Activated naive CD4-positive, alpha-beta T cell treated with anti-CD3 and anti-CD28 coated beads, Interleukin-2, amount 10 ng/mL, durations not matched to agents 7 days and 5 days (primary cell): ENCODE measurements around the gene DHRSX.
"Not testable (repeated sequence)": the region's sequence is repeated elsewhere in the genome, so short reads cannot be mapped to it uniquely, and the experiment has no call there.

Experiments used
- CTCF ChIA-PET: fragments of 350-600 bp; sonication (Branson Sonifier 250); formaldehyde crosslinking; loops from one replicate; lab custom pipeline; 2021; ENCODE audit warnings: antibody characterized with exemption; lab: Charles Lee
- DNase-seq: peaks from one replicate; pipeline ENCODE4 v3.0.0-alpha.2; 2020
- H3K27ac Mint-ChIP-seq: one replicate; pipeline ENCODE4 v1.8.0; 2021; ENCODE audit warnings: mild to moderate bottlenecking, moderate library complexity, mixed read lengths
- H3K27me3 Mint-ChIP-seq: one replicate; pipeline ENCODE4 v1.8.0; 2021; ENCODE audit warnings: mild to moderate bottlenecking, mixed read lengths
- H3K36me3 Mint-ChIP-seq: one replicate; pipeline ENCODE4 v1.8.0; 2021; ENCODE audit warnings: mixed read lengths
- H3K4me1 Mint-ChIP-seq: one replicate; pipeline ENCODE4 v1.8.0; 2021; ENCODE audit warnings: mixed read lengths
- H3K4me3 Mint-ChIP-seq: one replicate; pipeline ENCODE4 v1.8.0; 2021; ENCODE audit warnings: mild to moderate bottlenecking, moderate library complexity, mixed read lengths
- H3K9me3 Mint-ChIP-seq: one replicate; pipeline ENCODE4 v1.8.0; 2021; ENCODE audit warnings: mixed read lengths

The DHRSX gene

GRCh38 chrX:2313864-2314640, 186.7 kb downstream of the DHRSX start:
- H3K9me3 Mint-ChIP-seq, result peaks cover 34% of the 10 kb centered on the region
- H3K4me3 Mint-ChIP-seq, result no peak overlapping the region
- H3K27ac Mint-ChIP-seq, result no peak overlapping the region

GRCh38 chrX:2312061-2312591, 188.7 kb downstream of the DHRSX start:
- H3K4me3 Mint-ChIP-seq, CTCF ChIA-PET, H3K4me1 Mint-ChIP-seq, H3K27me3 Mint-ChIP-seq, H3K36me3 Mint-ChIP-seq, H3K27ac Mint-ChIP-seq, DNase-seq: not testable (repeated sequence)
- peaks cover 24% of the 10 kb centered on the region for H3K9me3 Mint-ChIP-seq

More at GRCh38 chrX:2313864-2314640, 186.7 kb downstream of the DHRSX start:
- no peak for DNase-seq
- Mint-ChIP-seq H3K36me3 (no peaks in the 10 kb centered on the region), H3K4me1 (no peaks in the 10 kb centered on the region), H3K27me3 (no peaks in the 10 kb centered on the region)
- CTCF ChIA-PET, result no interaction called here

DNA sequence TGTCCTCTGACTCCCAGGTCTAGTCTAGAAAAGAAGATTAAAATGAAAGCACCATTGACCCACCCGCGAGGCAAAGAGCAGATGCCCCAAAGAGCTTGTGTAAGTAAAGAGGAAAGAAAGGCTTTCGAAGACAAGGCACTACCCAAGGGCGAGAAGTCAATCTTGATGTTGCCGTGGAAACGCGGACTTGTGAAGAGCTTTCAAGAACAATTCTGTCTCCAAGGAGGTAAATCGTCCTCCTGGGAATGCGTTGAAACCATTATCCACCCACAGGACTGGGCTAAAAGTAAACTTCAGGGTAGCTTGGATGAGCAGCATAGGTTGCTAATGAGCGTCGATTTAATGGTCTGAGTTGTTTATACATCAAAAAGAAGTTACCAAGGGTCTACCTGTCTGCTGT, 189.3 kb downstream of the DHRSX start:
- Mint-ChIP-seq H3K4me1 (no peaks in the 10 kb centered on the region), H3K27ac (no peak overlapping the region), H3K9me3 (peaks cover 29% of the 10 kb centered on the region), H3K36me3 (peaks cover 1% of the 10 kb centered on the region), H3K27me3 (no peaks in the 10 kb centered on the region), H3K4me3 (no peak overlapping the region)
- CTCF ChIA-PET, result no interaction called here
- DNase-seq, result no peak

GRCh38 chrX:2301901-2302300, 198.9 kb downstream of the DHRSX start:
- Mint-ChIP-seq H3K27ac (no peak overlapping the region), H3K4me3 (no peak overlapping the region), H3K9me3 (peaks cover 28% of the 10 kb centered on the region), H3K27me3 (no peaks in the 10 kb centered on the region), H3K36me3 (peaks cover 6% of the 10 kb centered on the region), H3K4me1 (no peaks in the 10 kb centered on the region)
- CTCF ChIA-PET, result no interaction called here
- DNase-seq, result no peak

DNA sequence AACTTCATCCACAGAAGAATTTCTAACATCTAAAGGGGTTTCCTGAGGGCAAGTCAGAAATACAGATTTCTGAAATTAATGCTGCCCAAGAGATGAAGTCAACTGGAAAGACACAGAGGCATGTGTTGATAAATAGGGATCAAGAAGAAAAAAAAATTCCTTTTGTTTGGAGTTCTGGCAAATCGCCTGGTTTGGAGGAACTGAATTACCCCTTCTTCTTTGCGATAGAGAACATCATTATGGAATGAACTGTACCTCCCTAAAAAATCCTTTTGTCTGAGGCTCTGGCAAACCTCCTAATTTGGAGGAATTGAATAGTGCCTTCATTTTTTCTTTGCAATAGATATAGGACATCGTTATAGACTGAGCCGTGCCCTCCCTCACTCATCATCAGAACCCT, 200.9 kb downstream of the DHRSX start:
- Mint-ChIP-seq H3K27me3 (no peaks in the 10 kb centered on the region), H3K36me3 (no peaks in the 10 kb centered on the region), H3K27ac (no peak overlapping the region), H3K9me3 (peaks cover 17% of the 10 kb centered on the region), H3K4me3 (no peak overlapping the region), H3K4me1 (no peaks in the 10 kb centered on the region)
- no peak for DNase-seq
- CTCF ChIA-PET, result no interaction called here

DNA sequence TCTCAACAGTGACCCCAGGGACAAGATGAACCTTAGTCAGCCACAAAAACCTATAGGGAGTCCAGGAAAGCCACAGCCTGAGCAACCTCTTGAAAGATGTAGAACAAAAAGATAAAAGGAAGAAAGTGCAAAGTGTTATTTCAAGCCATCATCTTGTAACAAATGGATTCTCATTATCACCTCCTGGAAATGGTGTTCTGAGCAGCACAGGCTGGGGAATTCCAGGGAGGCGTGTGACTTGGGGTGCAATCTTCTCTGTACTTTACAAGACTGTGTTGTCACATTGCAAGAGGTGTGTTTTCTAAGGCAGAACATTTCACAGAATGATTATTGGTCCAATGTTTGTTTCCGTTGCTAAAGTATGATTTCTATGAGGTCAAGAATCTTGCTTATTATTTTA, 214.0 kb downstream of the DHRSX start:
- DNase-seq, result no peak
- H3K4me3 Mint-ChIP-seq, result no peak overlapping the region
- CTCF ChIA-PET, result no interaction called here
- H3K4me1 Mint-ChIP-seq, result no peaks in the 10 kb centered on the region
- H3K27me3 Mint-ChIP-seq, result no peaks in the 10 kb centered on the region
- peaks cover 19% of the 10 kb centered on the region for H3K9me3 Mint-ChIP-seq
- peaks cover 22% of the 10 kb centered on the region for H3K36me3 Mint-ChIP-seq
- H3K27ac Mint-ChIP-seq, result peak overlapping the region; percentile 39

- no peaks in the 10 kb centered on the region for H3K27me3 Mint-ChIP-seq
- CTCF ChIA-PET, result no interaction called here
- DNase-seq, result no peak
- H3K4me1 Mint-ChIP-seq, result no peaks in the 10 kb centered on the region
- no peak overlapping the region for H3K27ac Mint-ChIP-seq
- no peak overlapping the region for H3K4me3 Mint-ChIP-seq
- peaks cover 19% of the 10 kb centered on the region for H3K9me3 Mint-ChIP-seq
- peaks cover 18% of the 10 kb centered on the region for H3K36me3 Mint-ChIP-seq
Measured at GRCh38 chrX:2284601-2285000, 216.2 kb downstream of the DHRSX start.

DNA sequence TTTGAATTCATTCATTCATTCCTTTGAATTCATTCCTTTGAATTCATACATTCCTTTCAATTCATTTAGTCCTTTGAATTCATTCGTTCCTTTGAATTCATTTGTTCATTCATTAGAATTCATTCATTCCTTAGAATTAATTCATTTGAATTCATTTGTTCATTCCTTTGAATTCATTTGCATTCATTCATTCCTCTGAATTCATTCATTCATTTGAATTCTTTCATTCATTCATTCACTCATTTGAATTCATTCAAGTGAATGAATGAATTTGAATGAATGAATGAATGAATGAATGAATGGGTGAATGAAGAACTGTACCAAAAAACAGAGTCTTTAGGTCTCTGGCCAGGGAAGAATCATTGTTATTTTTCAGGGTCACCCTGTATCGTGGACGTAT, 216.6 kb downstream of the DHRSX start:
- CTCF ChIA-PET, result no interaction called here
- no peaks in the 10 kb centered on the region for H3K27me3 Mint-ChIP-seq
- H3K4me1 Mint-ChIP-seq, result no peaks in the 10 kb centered on the region
- peaks cover 18% of the 10 kb centered on the region for H3K36me3 Mint-ChIP-seq
- no peak for DNase-seq
- peaks cover 19% of the 10 kb centered on the region for H3K9me3 Mint-ChIP-seq
- H3K4me3 Mint-ChIP-seq, result no peak overlapping the region
- no peak overlapping the region for H3K27ac Mint-ChIP-seq

GRCh38 chrX:2283111-2283859, 217.5 kb downstream of the DHRSX start:
- no peaks in the 10 kb centered on the region for H3K27me3 Mint-ChIP-seq
- H3K9me3 Mint-ChIP-seq, result peaks cover 19% of the 10 kb centered on the region
- CTCF ChIA-PET, result no interaction called here
- H3K27ac Mint-ChIP-seq, result no peak overlapping the region
- DNase-seq, result peak; percentile 19
- peaks cover 15% of the 10 kb centered on the region for H3K36me3 Mint-ChIP-seq
- no peak overlapping the region for H3K4me3 Mint-ChIP-seq
- no peaks in the 10 kb centered on the region for H3K4me1 Mint-ChIP-seq

DNA sequence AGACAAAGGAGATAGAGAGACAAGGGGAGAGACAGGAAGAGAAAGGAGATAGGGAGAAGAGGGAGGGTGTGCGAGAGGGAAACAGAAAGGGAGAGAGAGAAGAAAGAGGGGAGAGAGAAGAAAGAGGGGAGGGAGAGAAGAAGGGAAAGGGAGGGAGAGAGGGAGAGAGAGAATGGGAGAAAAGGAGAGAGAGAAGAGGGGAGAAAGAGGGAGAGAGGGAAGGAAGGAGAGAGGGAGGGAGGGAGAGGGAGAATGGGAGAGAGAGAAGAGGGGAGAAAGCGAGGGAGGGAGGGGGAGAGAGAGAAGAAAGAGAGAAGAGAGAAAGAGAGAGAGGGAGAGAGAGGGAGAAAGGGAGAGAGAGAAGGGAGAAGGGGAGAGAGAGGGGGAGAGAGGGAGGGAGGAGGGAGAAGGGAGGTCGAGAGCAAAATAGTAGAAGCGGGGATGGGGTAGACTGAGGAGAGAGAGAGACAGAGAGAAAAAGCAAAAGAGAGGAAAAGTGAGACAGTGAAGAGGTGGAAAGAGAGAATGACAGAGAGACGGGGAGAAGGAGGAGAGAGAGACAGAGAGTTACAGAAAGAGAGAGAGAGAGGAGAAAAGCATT, 218.2 kb downstream of the DHRSX start:
- Mint-ChIP-seq H3K27ac (no peak overlapping the region), H3K4me3 (no peak overlapping the region), H3K4me1 (no peaks in the 10 kb centered on the region), H3K9me3 (peaks cover 19% of the 10 kb centered on the region), H3K36me3 (peaks cover 11% of the 10 kb centered on the region), H3K27me3 (no peaks in the 10 kb centered on the region)
- CTCF ChIA-PET, result no interaction called here
- DNase-seq, result no peak

DNA sequence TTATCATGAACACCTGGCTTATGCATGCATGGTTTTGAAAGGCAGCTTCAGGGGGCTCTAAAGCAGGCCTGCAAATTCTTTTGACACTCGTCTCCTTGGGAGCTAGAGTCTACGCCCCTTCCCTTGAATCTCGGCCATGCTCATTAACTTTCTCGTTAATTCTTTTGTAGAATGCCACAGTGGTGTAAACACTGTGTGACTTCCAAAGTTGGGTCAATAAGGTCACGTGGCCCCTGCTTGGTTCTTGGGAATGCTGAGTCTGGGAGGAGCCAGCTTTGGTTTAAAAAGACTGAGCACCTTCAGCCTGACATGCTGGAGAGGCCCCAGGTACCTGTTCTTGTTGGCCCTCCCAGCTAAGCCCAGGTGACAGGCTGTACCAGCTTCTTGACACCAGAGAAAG, 228.4 kb downstream of the DHRSX start:
- H3K27ac Mint-ChIP-seq, result no peak overlapping the region
- H3K9me3 Mint-ChIP-seq, result peaks cover 15% of the 10 kb centered on the region
- H3K36me3 Mint-ChIP-seq, result peaks cover 3% of the 10 kb centered on the region
- H3K27me3 Mint-ChIP-seq, result no peaks in the 10 kb centered on the region
- H3K4me3 Mint-ChIP-seq, result no peak overlapping the region
- CTCF ChIA-PET, result no interaction called here
- no peak for DNase-seq
- H3K4me1 Mint-ChIP-seq, result no peaks in the 10 kb centered on the region

GRCh38 chrX:2271595-2271994, 229.2 kb downstream of the DHRSX start:
- H3K27me3 Mint-ChIP-seq, DNase-seq, H3K4me1 Mint-ChIP-seq, H3K27ac Mint-ChIP-seq, H3K4me3 Mint-ChIP-seq, CTCF ChIA-PET, H3K36me3 Mint-ChIP-seq: not testable (repeated sequence)
- peaks cover 15% of the 10 kb centered on the region for H3K9me3 Mint-ChIP-seq

DNA sequence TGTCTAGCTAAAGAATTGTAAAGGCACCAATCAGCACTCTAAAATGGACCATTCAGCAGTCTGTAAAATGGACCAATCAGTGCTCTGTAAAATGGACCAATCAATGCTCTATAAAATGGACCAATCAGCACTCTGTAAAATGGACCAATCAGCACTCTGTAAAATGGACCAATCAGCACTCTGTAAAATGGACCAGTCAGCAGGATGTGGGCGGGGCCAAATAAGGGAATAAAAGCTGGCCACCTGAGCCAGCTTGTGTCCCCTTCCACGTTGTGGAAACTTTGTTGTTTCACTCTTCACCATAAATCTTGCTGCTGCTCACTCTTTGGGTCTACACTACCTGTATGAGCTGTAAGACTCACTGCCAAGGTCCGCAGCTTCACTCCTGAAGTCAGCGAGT, 230.0 kb downstream of the DHRSX start:
- H3K4me3 Mint-ChIP-seq, result not testable (repeated sequence)

DNA sequence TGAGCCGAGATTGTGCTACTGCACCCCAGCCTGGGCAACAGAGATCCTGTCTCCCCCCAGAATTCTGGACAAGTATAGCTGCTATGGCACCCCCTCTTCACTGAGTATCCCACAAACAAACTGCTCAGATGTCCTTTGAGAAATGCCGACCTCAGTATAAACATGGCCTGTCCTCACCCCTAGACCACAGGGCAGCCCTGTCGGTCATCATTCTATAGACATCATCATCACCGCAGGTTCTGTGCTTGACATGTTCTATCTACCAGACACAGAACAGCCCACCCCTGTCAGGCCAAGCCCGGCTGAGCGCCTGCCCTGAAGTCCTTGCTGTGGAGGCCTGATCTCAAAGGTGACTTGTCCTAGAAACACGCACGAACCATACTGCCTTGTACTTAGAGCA, 232.9 kb downstream of the DHRSX start:
- Mint-ChIP-seq H3K4me3 (no peak overlapping the region), H3K27me3 (no peaks in the 10 kb centered on the region), H3K9me3 (peaks cover 6% of the 10 kb centered on the region), H3K36me3 (peaks cover 12% of the 10 kb centered on the region), H3K4me1 (no peaks in the 10 kb centered on the region), H3K27ac (no peak overlapping the region)
- DNase-seq, result no peak
- CTCF ChIA-PET, result no interaction called here

More for the DNA sequence above, 230.0 kb downstream of the DHRSX start:
- H3K27me3 Mint-ChIP-seq, H3K36me3 Mint-ChIP-seq, H3K27ac Mint-ChIP-seq, H3K4me1 Mint-ChIP-seq, CTCF ChIA-PET, DNase-seq: not testable (repeated sequence)
- peaks cover 12% of the 10 kb centered on the region for H3K9me3 Mint-ChIP-seq
